IPS-18c (cell line): Measurements from ENCODE around the gene GFRA3.
"Not testable (repeated sequence)": the region's sequence is repeated elsewhere in the genome, so short reads cannot be mapped to it uniquely, and the experiment has no call there.

Experiments
- H3K4me3 ChIP-seq: 2 replicates; pipeline ENCODE4 v1.7.0; 2013; ENCODE audit warnings: low read depth, mild to moderate bottlenecking, low read length, moderate library complexity; ENCODE audit not compliant: insufficient read depth
- H3K9me3 ChIP-seq: one replicate; pipeline ENCODE4 v1.6.1; 2013; ENCODE audit warnings: mild to moderate bottlenecking, low read length, moderate library complexity; ENCODE audit not compliant: control insufficient read depth, insufficient read depth

The GFRA3 gene

DNA sequence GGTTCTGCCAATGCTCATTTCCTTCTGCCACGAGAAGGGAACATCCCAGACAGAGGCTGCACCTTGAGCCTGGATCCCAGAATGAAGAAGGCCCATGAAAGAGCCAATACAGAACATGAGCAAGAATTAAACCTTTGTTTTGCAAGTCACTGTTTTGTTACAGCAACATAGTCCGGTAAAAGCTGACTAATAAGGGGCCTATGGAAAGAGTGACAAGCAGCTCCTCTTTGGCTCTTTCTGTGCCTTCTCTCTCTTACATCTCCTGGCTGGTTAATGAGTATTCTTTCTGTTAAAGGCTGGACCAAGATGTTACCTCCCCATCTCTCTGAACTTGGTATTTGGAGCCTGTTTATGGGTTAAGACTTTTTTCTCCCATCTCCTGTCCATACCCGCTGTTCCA lies 10.8 kb downstream of the GFRA3 start:
- Histone ChIP-seq H3K4me3 (no peak overlapping the region; the same call in 1 of the 2 replicates), H3K9me3 (no peaks in the 10 kb centered on the region)

- H3K4me3 ChIP-seq: no peak overlapping the region
- no peaks in the 10 kb centered on the region for H3K9me3 ChIP-seq
These were observed 15.6 kb downstream of the GFRA3 start for GRCh38 chr5:138258704-138259292.

- Histone ChIP-seq H3K4me3 (no peak overlapping the region), H3K9me3 (no peaks in the 10 kb centered on the region)
These were observed 16.8 kb downstream of the GFRA3 start for GRCh38 chr5:138257583-138257982.

DNA sequence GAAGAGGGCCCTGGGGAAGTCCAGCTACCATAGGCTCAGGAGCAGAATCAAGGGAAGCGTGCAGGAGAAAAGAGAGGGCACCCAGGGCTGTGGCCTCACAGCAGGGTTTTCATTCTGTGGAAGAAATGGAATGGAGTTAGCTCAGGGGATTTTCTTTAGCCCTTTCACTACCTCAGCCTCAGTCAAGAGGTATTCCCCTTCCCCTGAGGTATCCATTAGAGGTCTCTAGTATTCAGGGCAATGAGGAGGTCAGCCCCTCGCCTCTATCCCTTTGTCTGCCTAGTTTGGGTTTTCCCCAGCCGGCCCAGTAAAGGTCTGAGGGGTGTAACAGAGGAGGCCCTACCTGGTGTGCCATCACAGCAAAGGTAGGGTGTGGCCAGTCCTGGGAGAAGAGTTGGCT lies 21.5 kb downstream of the GFRA3 start:
- Histone ChIP-seq H3K4me3 (no peak overlapping the region), H3K9me3 (no peaks in the 10 kb centered on the region)

DNA sequence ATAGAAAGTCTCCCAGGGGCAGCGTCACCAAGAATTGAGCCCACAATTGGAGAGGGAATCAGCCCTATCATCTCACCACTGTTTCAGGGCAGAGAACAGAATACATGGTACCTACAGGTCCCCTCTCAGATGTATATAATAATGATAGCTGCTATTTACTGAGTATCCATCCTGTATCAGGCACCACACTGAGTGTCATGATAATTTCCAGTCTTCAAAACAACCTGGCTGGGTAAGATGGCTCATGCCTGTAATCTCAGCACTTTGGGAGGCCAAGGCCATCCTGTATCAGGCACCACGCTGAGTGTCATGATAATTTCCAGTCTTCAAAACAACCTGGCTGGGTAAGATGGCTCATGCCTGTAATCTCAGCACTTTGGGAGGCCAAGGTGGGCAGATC lies 26.6 kb downstream of the GFRA3 start:
- not testable (repeated sequence) for H3K9me3 ChIP-seq, H3K4me3 ChIP-seq

- Histone ChIP-seq H3K4me3 (no peak overlapping the region), H3K9me3 (no peaks in the 10 kb centered on the region)
These were observed 27.6 kb downstream of the GFRA3 start for GRCh38 chr5:138246822-138247221.

DNA sequence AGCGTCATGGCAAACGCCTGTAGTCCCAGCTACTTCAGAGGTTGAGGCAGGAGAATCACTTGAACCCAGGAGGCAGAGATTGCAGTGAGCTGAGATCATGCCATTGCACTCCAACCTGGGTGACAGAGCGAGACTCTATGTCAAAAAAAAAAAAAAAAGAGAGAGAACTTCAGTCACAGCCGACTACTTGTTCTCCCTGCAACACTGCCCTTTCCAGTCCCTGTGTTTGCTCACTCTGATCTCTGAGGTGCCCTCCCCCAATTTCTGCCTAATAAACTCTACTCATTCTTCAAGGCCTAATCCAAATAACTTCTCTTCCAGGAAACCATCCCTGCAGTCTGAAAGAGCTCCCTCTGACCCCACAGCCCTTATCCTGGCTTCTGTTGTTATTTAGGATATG lies 28.1 kb downstream of the GFRA3 start:
- Histone ChIP-seq H3K9me3 (no peaks in the 10 kb centered on the region), H3K4me3 (no peak overlapping the region)

DNA sequence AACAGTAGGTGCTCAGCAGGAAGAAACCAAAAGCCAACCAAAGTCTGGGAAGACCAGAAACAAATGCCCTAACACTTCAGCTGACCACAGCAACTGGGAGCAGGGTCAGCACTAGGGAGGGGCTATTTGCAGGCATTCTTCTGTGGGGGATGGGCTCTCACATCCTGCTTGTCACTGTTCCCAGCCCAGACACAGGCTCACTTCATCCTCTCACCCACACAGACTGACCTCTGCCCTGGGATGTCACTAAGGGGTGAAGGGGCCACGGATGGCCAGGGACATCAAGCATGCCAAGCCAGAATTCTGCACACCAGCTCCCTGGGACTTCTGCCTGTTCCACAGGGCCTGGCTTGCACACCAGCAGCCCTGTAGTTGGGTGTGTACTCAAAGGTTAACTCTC lies 28.7 kb downstream of the GFRA3 start:
- H3K4me3 ChIP-seq: no peak overlapping the region
- no peaks in the 10 kb centered on the region for H3K9me3 ChIP-seq

DNA sequence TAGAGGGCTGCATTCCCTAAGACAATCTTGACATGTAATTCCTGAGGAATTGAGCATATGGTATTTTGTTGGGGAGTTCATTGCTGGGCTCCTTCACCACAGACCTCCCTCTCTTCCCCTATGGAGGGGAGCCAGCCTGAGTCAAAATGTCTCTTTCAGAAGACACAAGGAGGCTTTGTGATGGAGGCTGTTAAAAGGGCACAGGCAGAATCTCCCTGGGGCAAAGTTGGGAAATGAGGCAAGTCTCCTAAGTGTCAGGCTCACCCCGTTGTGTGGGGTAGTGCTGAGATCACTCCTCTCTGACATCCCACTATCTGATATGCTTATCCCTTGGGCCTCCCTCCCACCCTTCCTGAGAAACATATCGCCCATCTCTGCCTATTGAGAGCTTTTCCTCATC lies 30.6 kb downstream of the GFRA3 start:
- Histone ChIP-seq H3K9me3 (no peaks in the 10 kb centered on the region), H3K4me3 (no peak overlapping the region)

DNA sequence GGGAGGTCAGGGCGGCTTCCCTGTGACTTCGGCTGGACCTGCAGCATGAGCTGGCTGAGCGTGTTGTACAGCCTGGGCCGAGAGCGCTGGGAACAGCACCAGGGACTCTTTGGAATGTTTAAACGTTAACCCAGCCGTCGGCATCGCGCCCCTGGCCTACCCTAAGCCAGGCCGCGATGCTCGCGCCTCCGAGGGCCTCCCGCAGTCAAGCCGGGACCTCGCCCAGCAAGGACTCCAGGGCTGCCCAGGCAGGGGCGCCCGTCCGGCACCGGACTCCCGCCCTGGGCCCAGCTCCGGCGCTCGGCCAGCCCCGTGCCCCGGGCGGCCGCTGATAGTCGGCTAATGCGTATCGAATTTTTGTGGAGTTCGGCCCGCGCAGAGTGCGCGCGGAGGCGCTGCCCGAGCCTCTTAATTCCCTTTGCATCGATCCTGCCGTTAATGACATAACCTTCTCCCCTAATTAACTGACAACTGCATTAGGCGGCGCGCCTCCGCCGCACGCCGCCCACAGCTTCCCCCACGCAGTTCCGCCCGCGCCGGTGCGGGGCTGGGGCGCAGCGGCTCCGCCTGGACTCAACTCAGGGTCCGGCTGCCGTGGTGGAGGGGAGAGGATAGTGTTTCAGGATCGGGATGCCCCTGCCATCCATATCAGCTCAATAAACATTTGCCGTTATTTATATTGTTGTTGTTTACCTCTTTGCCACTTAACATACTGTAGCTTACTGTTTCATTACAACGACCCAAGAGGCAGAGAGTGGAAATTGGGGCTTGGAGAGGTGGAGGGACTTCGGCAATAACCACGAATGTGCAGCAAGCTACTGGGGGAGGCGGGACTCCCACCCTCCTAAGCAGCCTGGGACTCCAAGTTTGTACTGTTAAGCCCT lies 32.5 kb downstream of the GFRA3 start:
- Histone ChIP-seq H3K4me3 (peak overlapping the region; percentile 56), H3K9me3 (no peaks in the 10 kb centered on the region)

DNA sequence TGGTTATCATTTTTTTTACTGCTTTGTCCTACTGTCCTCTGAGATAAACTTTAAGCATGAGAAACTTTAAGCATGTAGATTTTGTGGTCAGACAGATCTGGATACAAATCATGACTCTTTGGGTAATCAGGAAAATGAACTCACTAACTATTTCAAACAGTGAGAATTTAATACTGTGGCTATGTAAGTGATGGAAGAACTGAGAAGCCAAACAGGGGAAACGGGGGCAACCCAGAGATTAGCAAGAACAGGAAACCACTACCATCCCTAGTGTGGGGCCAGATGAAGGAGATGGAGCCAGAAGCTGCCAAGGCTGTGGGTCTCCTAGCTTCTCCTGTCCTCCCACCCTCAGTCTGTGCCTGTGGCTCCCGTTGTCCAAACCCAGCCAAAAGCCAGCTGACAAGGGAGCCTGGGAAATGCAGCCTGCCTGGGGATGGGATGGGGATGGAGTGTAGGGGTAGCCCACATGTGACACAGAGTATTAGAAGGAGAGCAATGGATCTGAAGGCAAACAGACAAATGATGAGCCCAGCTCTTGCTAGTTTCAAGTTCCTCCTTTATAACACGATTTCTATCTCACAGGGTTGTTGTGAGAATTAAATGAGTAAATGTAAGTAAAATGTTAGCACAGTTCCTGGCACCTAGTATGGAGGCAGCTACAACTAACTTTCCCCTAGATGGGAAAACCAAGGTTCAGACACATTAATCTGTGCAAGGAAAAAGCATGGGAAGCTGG lies 33.6 kb downstream of the GFRA3 start:
- Histone ChIP-seq H3K9me3 (no peaks in the 10 kb centered on the region), H3K4me3 (no peak overlapping the region)

DNA sequence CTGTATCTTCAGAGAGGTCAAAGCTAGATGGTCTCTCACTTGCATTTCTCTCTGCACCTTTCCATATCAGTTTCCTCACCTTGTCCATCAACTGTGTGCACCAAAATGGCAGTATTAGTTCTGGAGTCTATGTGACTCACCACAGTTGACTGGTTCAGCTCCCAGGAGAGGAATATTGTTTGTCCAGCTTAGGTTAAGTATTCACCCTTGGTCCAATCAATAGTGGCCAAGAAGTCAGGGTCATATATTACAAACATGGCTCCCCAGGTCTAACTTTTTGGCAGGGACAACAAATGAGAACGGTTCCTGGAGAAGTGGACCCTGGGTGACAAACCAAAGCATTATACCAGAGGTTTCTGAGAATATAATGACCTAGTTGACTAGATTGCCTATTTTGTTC lies 36.4 kb downstream of the GFRA3 start:
- Histone ChIP-seq H3K9me3 (no peaks in the 10 kb centered on the region), H3K4me3 (no peak overlapping the region)

DNA sequence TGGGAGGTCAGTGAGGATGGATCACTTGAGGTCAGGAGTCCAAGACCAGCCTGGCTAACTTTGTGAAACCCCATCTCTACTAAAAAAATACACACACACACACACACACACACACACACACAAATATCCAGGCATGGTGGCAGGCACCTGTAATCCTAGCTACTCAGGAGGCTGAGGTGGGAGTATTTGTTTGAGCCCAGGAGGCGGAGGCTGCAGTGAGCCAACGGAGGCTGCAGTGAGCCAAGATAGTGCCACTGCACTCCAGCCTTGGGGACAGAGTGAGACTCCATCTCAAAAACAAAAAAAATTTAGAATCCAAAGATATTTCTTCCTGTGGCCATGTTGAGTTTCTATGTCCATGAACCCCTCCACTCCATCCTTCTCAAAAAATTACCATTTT lies 39.8 kb downstream of the GFRA3 start:
- Histone ChIP-seq H3K4me3 (no peak overlapping the region), H3K9me3 (no peaks in the 10 kb centered on the region)

- no peaks in the 10 kb centered on the region for H3K9me3 ChIP-seq
These were observed 41.1 kb downstream of the GFRA3 start for GRCh38 chr5:138233280-138233679.

GRCh38 chr5:138230981-138231589 lies 43.3 kb downstream of the GFRA3 start:
- no peaks in the 10 kb centered on the region for H3K9me3 ChIP-seq
- H3K4me3 ChIP-seq: no peak overlapping the region

More at GRCh38 chr5:138233280-138233679, 41.1 kb downstream of the GFRA3 start:
- H3K4me3 ChIP-seq: no peak overlapping the region

GRCh38 chr5:138230261-138230660 lies 44.2 kb downstream of the GFRA3 start:
- no peaks in the 10 kb centered on the region for H3K9me3 ChIP-seq
- no peak overlapping the region for H3K4me3 ChIP-seq

DNA sequence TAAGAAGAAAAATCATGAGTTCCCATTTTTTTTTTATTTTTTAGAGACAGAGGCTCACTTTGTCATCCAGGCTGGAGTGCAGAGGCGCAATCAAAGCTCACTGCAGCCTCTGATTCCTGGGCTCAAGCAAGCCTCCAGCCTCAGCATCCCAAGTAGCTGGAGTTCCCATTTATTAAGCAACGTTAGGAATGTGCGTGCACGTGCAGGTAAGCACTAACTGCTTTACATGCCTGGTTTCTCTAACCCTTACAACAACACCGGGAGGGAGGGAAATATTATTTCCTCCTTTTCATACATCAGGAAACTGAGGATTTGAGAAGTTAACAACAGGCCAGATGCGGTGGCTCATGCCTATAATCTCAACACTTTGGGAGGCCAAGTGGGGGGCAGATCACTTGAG lies 45.0 kb downstream of the GFRA3 start:
- H3K9me3 ChIP-seq: no peaks in the 10 kb centered on the region
- no peak overlapping the region for H3K4me3 ChIP-seq

GRCh38 chr5:138226910-138227309 lies 47.5 kb downstream of the GFRA3 start:
- Histone ChIP-seq H3K9me3 (no peaks in the 10 kb centered on the region), H3K4me3 (no peak overlapping the region)
